Measurements from ENCODE around the gene PI4K2A. TPM values are rescaled to one million over a fixed set of nuclear protein-coding genes. Genes with fewer than 3 reads are reported as not detected.

PI4K2A gene
- total RNA-seq, 4 donors from 2014 or later, result 14.8 to 25.8 (median 22.7) TPM

DNA sequence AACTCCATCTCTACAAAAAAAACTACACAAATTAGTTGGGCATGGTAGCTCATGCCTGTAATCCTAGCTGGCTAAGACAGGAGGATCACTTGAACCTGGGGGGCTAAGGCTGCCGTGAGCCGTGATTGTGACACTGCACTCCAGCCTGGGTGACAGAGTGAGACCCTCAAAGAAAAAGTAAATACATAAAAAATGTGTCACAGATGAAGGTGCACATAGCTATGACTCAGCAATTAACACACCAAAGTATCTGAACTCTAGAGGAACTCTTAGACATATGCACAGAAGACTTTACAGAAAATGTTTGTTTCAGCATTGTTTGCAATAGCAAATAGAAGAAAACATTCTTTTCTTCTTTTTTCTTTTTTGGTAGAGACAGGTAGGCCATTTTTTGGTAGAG, 42.7 kb upstream of the PI4K2A start:
- H3K27ac ChIP-seq, result peak overlapping the region in 3 of 4 donors; percentile 88 to 94 (median 91)
- ATAC-seq, result no peak
- TF ChIP-seq EP300 (IDR thresholded peaks at IDR 0.05) (no peak), POLR2AphosphoS5 (IDR thresholded peaks at IDR 0.05) (no peak), POLR2A (IDR thresholded peaks at IDR 0.05) (no peak)
- TF ChIP-seq, protein P1, sequence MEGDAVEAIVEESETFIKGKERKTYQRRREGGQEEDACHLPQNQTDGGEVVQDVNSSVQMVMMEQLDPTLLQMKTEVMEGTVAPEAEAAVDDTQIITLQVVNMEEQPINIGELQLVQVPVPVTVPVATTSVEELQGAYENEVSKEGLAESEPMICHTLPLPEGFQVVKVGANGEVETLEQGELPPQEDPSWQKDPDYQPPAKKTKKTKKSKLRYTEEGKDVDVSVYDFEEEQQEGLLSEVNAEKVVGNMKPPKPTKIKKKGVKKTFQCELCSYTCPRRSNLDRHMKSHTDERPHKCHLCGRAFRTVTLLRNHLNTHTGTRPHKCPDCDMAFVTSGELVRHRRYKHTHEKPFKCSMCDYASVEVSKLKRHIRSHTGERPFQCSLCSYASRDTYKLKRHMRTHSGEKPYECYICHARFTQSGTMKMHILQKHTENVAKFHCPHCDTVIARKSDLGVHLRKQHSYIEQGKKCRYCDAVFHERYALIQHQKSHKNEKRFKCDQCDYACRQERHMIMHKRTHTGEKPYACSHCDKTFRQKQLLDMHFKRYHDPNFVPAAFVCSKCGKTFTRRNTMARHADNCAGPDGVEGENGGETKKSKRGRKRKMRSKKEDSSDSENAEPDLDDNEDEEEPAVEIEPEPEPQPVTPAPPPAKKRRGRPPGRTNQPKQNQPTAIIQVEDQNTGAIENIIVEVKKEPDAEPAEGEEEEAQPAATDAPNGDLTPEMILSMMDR (IDR thresholded peaks at IDR 0.05), result no peak
- H3K4me3 ChIP-seq, result no peak overlapping the region
- peaks cover 3 to 48% (median 29%) of the 10 kb centered on the region in 3 donors for H3K4me1 ChIP-seq
- 92% methylated on average over 2 of the region's 2 CpGs; no CpG with 5 or more reads in 1 of the 2 donors for WGBS, 2 donors (ENCODE audit: low coverage in 1 of 2)
- no peaks in the 10 kb centered on the region for H3K27me3 ChIP-seq
- H3K36me3 ChIP-seq, result no peaks in the 10 kb centered on the region
- H3K9me3 ChIP-seq, result no peaks in the 10 kb centered on the region

DNA sequence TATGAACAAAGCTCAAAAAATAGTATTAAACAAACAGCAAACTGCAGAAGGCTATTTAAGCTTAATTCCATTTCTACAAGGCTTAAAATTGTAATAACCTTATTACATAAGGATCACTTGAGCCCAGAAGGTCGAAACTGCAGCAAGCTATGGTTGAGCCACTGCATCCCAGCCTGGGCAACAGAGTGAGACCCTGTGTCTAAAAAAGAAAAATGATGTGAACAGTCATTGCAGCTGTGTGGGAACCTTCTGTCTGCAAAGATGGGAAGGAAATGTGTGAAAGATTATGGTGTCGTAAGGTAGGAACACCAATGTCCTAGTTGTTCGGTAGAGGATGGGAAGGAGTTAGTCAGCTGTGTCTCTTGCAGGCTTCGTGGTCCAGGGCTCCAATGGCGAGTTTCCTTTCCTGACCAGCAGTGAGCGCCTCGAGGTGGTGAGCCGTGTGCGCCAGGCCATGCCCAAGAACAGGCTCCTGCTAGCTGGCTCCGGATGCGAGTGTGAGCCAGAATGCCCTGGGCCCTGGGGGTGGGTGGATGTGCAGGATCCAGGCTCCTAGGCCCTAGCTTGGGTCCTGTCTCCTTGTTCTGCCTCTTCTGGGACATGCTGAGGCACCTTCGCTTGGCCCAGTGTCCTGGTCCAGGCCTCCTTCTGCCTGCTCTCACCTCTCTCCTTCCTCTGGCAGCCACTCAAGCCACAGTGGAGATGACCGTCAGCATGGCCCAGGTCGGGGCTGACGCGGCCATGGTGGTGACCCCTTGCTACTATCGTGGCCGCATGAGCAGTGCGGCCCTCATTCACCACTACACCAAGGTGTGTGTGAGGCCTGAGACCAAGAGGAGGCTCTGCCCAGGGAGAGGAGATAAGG, 41.8 kb upstream of the PI4K2A start:
- Histone ChIP-seq H3K4me1 (peaks cover 3 to 40% (median 26%) of the 10 kb centered on the region in 3 donors), H3K36me3 (no peaks in the 10 kb centered on the region), H3K27me3 (no peaks in the 10 kb centered on the region), H3K27ac (peak overlapping the region in 1 of 4 donors; percentile 91), H3K4me3 (no peak overlapping the region), H3K9me3 (no peaks in the 10 kb centered on the region)
- 78 to 100% methylated on average over 1 to 8 of the region's 19 CpGs for WGBS, 2 donors (ENCODE audit: low coverage in 1 of 2)
- ATAC-seq, result no peak
- TF ChIP-seq POLR2AphosphoS5 (IDR thresholded peaks at IDR 0.05) (no peak), POLR2A (IDR thresholded peaks at IDR 0.05) (no peak), EP300 (IDR thresholded peaks at IDR 0.05) (no peak)
- TF ChIP-seq, protein P1 (IDR thresholded peaks at IDR 0.05), result no peak

DNA sequence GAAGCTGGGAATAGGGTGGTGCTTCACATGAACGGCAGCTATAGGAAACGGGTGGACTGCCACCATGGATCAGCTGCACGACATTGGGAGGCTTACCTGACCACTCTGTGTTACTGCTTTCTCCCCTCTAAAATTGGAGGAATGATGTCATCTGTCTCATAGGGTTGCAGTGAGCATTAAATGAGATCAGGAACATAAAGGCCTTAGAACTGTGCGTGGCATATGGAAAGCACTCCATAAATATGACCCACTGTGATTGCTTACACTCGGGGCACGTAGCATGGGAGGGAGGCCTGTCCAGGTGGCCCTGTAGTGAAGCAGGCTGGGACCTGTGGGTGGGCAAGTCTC, 41.2 kb upstream of the PI4K2A start:
- no peak overlapping the region for H3K4me3 ChIP-seq
- TF ChIP-seq, protein P1 (IDR thresholded peaks at IDR 0.05), result no peak
- TF ChIP-seq POLR2AphosphoS5 (IDR thresholded peaks at IDR 0.05), result no peak
- TF ChIP-seq POLR2A (IDR thresholded peaks at IDR 0.05), result no peak
- no peak for TF ChIP-seq EP300 (IDR thresholded peaks at IDR 0.05)
- WGBS, 2 donors (ENCODE audit: low coverage in 1 of 2), result 76 to 90% methylated on average over 4 of the region's 6 CpGs
- no peak overlapping the region for H3K27ac ChIP-seq
- H3K36me3 ChIP-seq, result no peaks in the 10 kb centered on the region
- no peaks in the 10 kb centered on the region for H3K27me3 ChIP-seq
- peaks cover 3 to 34% (median 23%) of the 10 kb centered on the region in 3 donors for H3K4me1 ChIP-seq
- no peaks in the 10 kb centered on the region for H3K9me3 ChIP-seq
- no peak for ATAC-seq

DNA sequence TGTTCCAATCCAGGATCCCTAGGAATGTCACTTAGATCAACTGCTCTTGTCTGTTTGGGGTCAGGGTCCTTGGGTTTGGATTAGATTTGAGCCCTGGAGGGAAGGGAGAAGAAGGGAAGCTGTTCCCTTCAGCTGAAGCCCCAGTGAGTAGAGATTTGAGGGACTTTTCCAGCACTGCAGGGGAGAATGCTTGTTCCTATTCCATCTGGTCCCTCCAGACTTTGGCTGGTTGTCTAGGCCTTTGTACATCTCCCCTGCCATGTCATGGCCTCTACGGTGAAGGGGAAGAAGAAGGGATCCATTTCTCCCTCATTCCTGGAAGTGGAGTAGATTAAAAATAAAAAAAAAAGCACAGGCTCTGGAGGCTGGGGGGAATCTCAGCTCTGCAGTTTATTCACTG, 39.9 kb upstream of the PI4K2A start:
- WGBS, 2 donors (ENCODE audit: low coverage in 1 of 2), result no CpG with 5 or more reads among the region's 1 CpG
- TF ChIP-seq POLR2AphosphoS5 (IDR thresholded peaks at IDR 0.05), result no peak
- TF ChIP-seq POLR2A (IDR thresholded peaks at IDR 0.05), result no peak
- TF ChIP-seq, protein P1 (IDR thresholded peaks at IDR 0.05), result no peak
- no peak for TF ChIP-seq EP300 (IDR thresholded peaks at IDR 0.05)
- Histone ChIP-seq H3K4me1 (peaks cover 3 to 21% (median 15%) of the 10 kb centered on the region in 3 donors), H3K4me3 (no peak overlapping the region), H3K36me3 (no peaks in the 10 kb centered on the region), H3K27me3 (no peaks in the 10 kb centered on the region), H3K27ac (no peak overlapping the region), H3K9me3 (no peaks in the 10 kb centered on the region)
- no peak for ATAC-seq

Data from gastroesophageal sphincter (tissue), 4 donors.